ENCODE measurements around the gene DMXL2.
"Not testable (repeated sequence)": the region's sequence is repeated elsewhere in the genome, so short reads cannot be mapped to it uniquely, and the experiment has no call there.

The DMXL2 gene

GRCh38 chr15:51624022-51624421, 1.5 kb upstream of the DMXL2 start:
- no peak for DNase-seq (ENCODE audit: low spot score)

DNA sequence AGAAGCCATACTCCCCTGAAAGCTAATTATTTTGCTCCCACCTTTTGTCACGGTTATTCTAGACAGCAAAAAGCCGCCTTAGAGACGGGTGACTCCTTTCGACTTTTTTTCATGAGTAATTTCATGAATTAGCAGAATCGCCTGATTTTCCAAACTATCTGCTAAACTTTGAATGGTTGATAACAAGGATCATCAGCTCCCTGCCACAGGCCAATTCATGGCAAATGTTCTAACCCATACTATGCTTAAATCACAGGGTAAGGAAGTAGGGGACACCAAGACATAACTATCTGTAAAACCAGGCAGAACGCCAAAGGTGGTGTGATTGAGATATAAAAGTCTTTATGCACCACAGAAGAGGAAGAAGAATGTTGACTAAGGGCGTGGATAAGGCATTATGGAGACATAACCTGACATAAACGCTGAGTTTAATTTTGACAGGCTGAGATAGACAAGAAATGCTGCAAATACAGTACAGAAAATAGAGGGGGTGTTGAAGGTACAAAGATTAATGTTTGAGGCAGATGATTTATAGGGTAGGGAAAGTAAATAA, 891 bp upstream of the DMXL2 start:
- no peak for DNase-seq (ENCODE audit: low spot score)

GRCh38 chr15:51621936-51622603, 501 bp downstream of the DMXL2 start:
- peak; percentile 51 for DNase-seq (ENCODE audit: low spot score)

DNA sequence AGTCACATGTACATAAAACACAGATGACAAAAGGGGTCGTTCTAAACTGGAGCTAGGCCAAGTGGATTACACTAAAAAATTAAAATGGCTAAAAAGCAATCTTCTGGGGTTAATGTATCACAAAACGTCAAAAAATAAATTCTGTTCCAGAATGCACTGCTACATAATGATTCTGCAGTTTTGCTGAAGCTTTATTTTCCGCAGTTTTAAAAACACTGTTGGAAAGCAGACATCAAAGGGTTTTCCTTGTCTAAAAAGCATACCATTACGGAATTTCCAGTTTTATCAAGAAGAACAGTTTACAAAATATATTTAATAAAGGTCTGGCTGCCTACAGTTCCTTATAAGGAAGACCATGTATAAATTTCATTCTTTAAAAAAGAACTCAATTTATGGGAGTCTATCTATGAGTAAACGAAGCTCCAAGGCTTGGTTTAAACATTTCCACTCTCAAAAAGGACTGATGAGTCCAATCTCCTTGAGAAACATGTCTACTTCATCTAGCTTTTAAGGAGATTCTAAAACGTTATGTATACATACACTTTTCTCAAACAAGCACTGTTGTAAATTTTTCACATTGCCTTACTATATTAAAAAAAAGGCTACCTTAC, 1.3 kb downstream of the DMXL2 start:
- no peak for DNase-seq (ENCODE audit: low spot score)

GRCh38 chr15:51620641-51621040, 1.9 kb downstream of the DMXL2 start:
- DNase-seq (ENCODE audit: low spot score): peak; percentile 6

GRCh38 chr15:51620122-51620521, 2.4 kb downstream of the DMXL2 start:
- DNase-seq (ENCODE audit: low spot score): no peak

DNA sequence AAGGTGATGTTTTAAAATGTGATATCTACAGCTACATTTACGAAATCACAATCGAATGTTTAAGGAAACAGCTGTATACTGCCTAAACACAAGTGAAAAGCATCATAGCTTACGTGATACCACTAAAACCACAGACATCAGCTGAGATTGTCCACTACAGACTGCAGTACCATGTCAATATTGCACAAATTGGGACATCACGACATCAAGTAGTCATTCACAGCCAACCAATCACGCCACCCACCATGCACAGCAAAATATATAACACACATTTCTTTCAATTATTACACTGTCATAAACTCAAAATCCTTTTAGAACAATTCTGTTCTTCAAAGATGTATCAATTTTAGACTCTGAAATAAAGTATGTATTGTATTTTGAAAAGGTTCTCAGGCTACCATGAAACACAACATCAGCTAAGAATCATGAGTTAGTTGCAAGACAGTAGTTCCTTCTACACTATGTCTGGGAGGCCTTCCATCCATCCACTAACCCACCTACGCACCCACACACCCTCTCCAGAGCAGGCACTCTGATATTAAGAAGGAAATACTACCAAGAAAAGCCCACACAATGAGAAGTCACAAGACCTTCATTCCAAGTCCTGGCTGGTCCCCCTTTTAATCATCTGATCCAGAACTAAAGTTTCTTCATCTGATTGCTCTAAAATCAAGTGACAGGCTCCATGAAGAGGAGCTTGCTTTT, 3.1 kb downstream of the DMXL2 start:
- DNase-seq (ENCODE audit: low spot score): no peak

DNA sequence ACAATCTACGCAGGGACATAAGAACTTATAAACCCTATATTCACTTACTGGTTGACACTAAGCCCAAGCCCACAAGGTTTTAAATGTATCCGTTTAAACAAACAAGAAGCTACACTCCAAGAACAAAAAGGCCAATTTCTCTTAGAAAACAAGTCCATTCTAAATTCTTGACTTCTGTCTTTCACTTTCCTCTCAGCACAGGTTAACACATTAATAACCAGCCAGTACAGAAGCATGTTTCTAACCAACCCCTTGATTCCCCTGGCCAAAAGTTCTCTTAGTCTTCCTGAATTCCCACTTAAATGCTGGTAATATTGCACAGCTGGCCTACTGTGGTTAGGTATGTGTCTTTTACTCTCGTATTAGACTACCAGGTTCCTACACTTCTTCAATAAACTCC, 4.7 kb downstream of the DMXL2 start:
- DNase-seq (ENCODE audit: low spot score): no peak

GRCh38 chr15:51613951-51614350, 8.6 kb downstream of the DMXL2 start:
- no peak for DNase-seq (ENCODE audit: low spot score)

GRCh38 chr15:51612669-51613068, 9.9 kb downstream of the DMXL2 start:
- DNase-seq (ENCODE audit: low spot score): not testable (repeated sequence)

DNA sequence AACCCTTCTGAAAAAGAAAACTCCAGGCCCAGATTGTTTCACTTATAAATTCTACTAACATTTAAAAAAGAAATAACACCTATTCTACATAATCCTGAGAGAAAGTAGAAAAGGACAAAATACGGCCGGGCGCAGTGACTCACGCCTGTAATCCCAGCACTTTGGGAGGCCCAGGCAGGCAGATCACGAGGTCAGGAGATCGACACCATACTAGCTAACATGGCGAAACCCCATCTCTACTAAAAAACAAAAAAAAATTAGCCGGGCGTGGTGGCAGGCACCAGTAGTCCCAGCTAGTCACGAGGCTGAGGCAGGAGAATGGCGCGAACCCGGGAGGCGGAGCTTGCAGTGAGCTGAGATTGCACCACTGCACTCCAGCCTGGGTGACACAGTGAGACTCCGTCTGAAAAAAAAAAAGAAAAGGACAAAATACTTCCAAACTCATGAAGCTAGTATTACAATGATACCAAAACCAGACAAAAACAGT, 19.1 kb downstream of the DMXL2 start:
- not testable (repeated sequence) for DNase-seq (ENCODE audit: low spot score)

DNA sequence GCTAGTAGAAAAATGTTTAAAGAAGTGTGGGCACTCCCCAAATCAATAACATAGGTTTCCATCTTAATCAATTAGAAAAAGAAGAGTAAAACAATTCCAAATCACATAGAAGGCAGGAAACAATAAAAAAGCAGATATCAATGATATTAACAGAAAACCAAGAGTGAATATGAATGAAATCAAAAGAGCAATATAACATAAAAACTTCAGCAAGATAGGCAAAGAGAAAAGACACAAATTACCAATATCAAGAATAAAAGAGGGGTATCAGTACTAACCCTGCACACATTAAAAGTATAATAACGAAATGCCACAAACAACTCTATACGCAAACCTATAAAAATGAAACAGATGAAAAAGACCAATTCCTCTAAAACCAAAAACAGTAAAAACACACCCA, 19.6 kb downstream of the DMXL2 start:
- DNase-seq (ENCODE audit: low spot score): no peak

- no peak for DNase-seq (ENCODE audit: low spot score)
These were observed 20.1 kb downstream of the DMXL2 start for GRCh38 chr15:51602484-51602883.

GRCh38 chr15:51601801-51602200, 20.8 kb downstream of the DMXL2 start:
- no peak for DNase-seq (ENCODE audit: low spot score)

DNA sequence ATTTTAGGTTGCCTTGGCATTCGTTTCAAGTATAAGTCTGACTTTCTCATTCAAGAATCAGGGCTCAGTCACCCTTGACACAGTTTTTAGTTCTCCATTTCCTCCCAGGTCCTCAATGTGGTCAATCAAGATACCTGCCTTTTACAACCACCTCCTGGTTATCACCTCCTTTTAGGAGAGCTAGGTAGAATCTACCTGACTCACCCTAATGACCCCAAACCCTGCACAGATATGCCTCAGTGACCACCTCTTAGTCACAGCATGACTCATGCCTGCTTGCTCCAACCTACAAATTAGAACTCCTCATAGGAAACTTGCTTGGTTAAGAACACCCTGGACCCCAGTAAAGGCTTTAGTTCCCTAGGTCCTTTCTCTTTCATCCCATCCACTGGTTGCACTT, 22.5 kb downstream of the DMXL2 start:
- DNase-seq (ENCODE audit: low spot score): no peak

GRCh38 chr15:51589881-51590568, 32.5 kb downstream of the DMXL2 start:
- peak; percentile 8 for DNase-seq (ENCODE audit: low spot score)

- DNase-seq (ENCODE audit: low spot score): no peak
These were observed 33.6 kb downstream of the DMXL2 start for GRCh38 chr15:51588966-51589365.

- DNase-seq (ENCODE audit: low spot score): no peak
These were observed 36.6 kb downstream of the DMXL2 start for GRCh38 chr15:51585986-51586385.

- no peak for DNase-seq (ENCODE audit: low spot score)
These were observed 41.6 kb downstream of the DMXL2 start for GRCh38 chr15:51580982-51581381.

- DNase-seq (ENCODE audit: low spot score): no peak
These were observed 42.2 kb downstream of the DMXL2 start for GRCh38 chr15:51580385-51580784.

- DNase-seq (ENCODE audit: low spot score): no peak
These were observed 43.6 kb downstream of the DMXL2 start for GRCh38 chr15:51579012-51579411.

DNA sequence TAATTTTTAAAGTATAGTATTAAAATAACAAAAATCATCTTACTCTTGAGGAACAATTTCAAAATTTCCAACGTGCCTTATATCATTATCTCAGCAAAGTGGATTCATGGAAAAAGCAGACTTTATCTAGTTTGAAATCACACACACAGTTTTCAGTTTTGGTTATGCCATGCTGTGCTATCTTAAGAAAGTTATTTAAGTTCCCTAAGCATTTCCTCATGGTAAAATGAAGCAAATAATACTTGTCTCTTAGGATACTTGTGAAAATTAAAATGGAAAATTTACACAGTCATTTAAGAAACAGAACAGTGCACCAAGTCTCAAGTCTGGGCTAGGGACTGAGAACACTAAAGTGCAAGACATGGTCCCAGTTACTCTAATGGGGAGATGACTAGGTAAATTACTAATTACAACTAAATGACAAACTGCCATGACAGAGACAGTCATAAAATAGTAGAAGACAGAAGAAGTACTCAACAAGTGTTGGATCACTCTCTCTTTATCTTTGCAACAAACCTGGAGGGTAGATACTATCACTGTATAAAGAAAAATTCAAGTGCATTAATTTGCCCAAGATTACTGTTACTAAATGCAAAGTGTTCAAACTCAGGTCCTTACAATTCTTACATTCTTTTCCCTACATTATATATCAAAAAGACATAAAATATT, 44.8 kb downstream of the DMXL2 start:
- no peak for DNase-seq (ENCODE audit: low spot score)

All from germinal center (tissue), 1 donor.